Measurements from ENCODE around the gene TNFRSF12A. TPM values are rescaled to one million over a fixed set of nuclear protein-coding genes. Genes with fewer than 3 reads are reported as not detected.
"Not testable (repeated sequence)": the region's sequence is repeated elsewhere in the genome, so short reads cannot be mapped to it uniquely, and the experiment has no call there.

Gene TNFRSF12A
- total RNA-seq, 1 experiment from 2014 or later, result 1,222 TPM

- in situ Hi-C loops (cut with HindIII; ENCODE audit: low pct_unique_long_range_greater_than_20kb, low sequenced_read_pairs); DNase-seq (ENCODE audit: low read depth): not testable (repeated sequence)
Observed at GRCh38 chr16:3069146-3069545, 49.0 kb downstream of the TNFRSF12A start.

- in situ Hi-C loops (cut with HindIII; ENCODE audit: low pct_unique_long_range_greater_than_20kb, low sequenced_read_pairs), result no loop called here
- no peak for DNase-seq (ENCODE audit: low read depth)
Observed at GRCh38 chr16:3070608-3071111, 50.5 kb downstream of the TNFRSF12A start.

- in situ Hi-C loops (cut with HindIII; ENCODE audit: low pct_unique_long_range_greater_than_20kb, low sequenced_read_pairs), result no loop called here
Observed at GRCh38 chr16:3071655-3072054, 51.5 kb downstream of the TNFRSF12A start.

More at GRCh38 chr16:3071655-3072054, 51.5 kb downstream of the TNFRSF12A start:
- DNase-seq (ENCODE audit: low read depth), result no peak

Other genes with a start within 250 kb of the TNFRSF12A start
- gene ELOB, start 243.1 kb upstream of the TNFRSF12A start, total RNA-seq (2014; rRNA removed; shearing (Covaris generic); ENCODE audit: low replicate concordance), result 473 and 526 TPM in 2 replicates
- not detected in 2 replicates for gene PRSS33, start 232.8 kb upstream of the TNFRSF12A start, total RNA-seq (2014; rRNA removed; shearing (Covaris generic); ENCODE audit: low replicate concordance)
- gene PRSS41, start 221.9 kb upstream of the TNFRSF12A start, total RNA-seq (2014; rRNA removed; shearing (Covaris generic); ENCODE audit: low replicate concordance), result not detected in 2 replicates
- not detected in 2 replicates for gene PRSS21, start 203.1 kb upstream of the TNFRSF12A start, total RNA-seq (2014; rRNA removed; shearing (Covaris generic); ENCODE audit: low replicate concordance)
- 0.93 TPM in 1 of 2 replicates, not detected in the other for gene ZG16B, start 190.1 kb upstream of the TNFRSF12A start, total RNA-seq (2014; rRNA removed; shearing (Covaris generic); ENCODE audit: low replicate concordance)
- not detected in 2 replicates for gene PRSS22, start 162.2 kb upstream of the TNFRSF12A start, total RNA-seq (2014; rRNA removed; shearing (Covaris generic); ENCODE audit: low replicate concordance)
- gene FLYWCH2, start 137.2 kb upstream of the TNFRSF12A start, total RNA-seq (2014; rRNA removed; shearing (Covaris generic); ENCODE audit: low replicate concordance), result 121 and 161 TPM in 2 replicates
- gene FLYWCH1, start 108.4 kb upstream of the TNFRSF12A start, total RNA-seq (2014; rRNA removed; shearing (Covaris generic); ENCODE audit: low replicate concordance), result 133 and 149 TPM in 2 replicates
- 18.2 and 32.8 TPM in 2 replicates for gene KREMEN2, start 56.1 kb upstream of the TNFRSF12A start, total RNA-seq (2014; rRNA removed; shearing (Covaris generic); ENCODE audit: low replicate concordance)
- 60.8 and 77.4 TPM in 2 replicates for gene PAQR4, start 51.0 kb upstream of the TNFRSF12A start, total RNA-seq (2014; rRNA removed; shearing (Covaris generic); ENCODE audit: low replicate concordance)
- gene PKMYT1, start 39.9 kb upstream of the TNFRSF12A start, total RNA-seq (2014; rRNA removed; shearing (Covaris generic); ENCODE audit: low replicate concordance), result 25.5 and 39.1 TPM in 2 replicates
- gene CLDN9, start 7.4 kb upstream of the TNFRSF12A start, total RNA-seq (2014; rRNA removed; shearing (Covaris generic); ENCODE audit: low replicate concordance), result 0.07 TPM in 1 of 2 replicates, not detected in the other
- not detected in 2 replicates for gene CLDN6, start 2.2 kb upstream of the TNFRSF12A start, total RNA-seq (2014; rRNA removed; shearing (Covaris generic); ENCODE audit: low replicate concordance)
- gene HCFC1R1, start 3.6 kb downstream of the TNFRSF12A start, total RNA-seq (2014; rRNA removed; shearing (Covaris generic); ENCODE audit: low replicate concordance), result 461 and 685 TPM in 2 replicates
- gene THOC6, start 3.7 kb downstream of the TNFRSF12A start, total RNA-seq (2014; rRNA removed; shearing (Covaris generic); ENCODE audit: low replicate concordance), result 247 and 252 TPM in 2 replicates
- gene BICDL2, start 16.6 kb downstream of the TNFRSF12A start, total RNA-seq (2014; rRNA removed; shearing (Covaris generic); ENCODE audit: low replicate concordance), result not detected in 2 replicates
- not detected in 2 replicates for gene MMP25, start 26.2 kb downstream of the TNFRSF12A start, total RNA-seq (2014; rRNA removed; shearing (Covaris generic); ENCODE audit: low replicate concordance)
- 171 and 219 TPM in 2 replicates for gene IL32, start 45.3 kb downstream of the TNFRSF12A start, total RNA-seq (2014; rRNA removed; shearing (Covaris generic); ENCODE audit: low replicate concordance)
- gene ZSCAN10, start 78.9 kb downstream of the TNFRSF12A start, total RNA-seq (2014; rRNA removed; shearing (Covaris generic); ENCODE audit: low replicate concordance), result not detected in 2 replicates
- gene ZNF205, start 92.2 kb downstream of the TNFRSF12A start, total RNA-seq (2014; rRNA removed; shearing (Covaris generic); ENCODE audit: low replicate concordance), result 20.0 and 28.4 TPM in 2 replicates
- gene ZNF213, start 114.7 kb downstream of the TNFRSF12A start, total RNA-seq (2014; rRNA removed; shearing (Covaris generic); ENCODE audit: low replicate concordance), result 2.6 and 4.8 TPM in 2 replicates
- not detected in 2 replicates for gene OR1F1, start 167.8 kb downstream of the TNFRSF12A start, total RNA-seq (2014; rRNA removed; shearing (Covaris generic); ENCODE audit: low replicate concordance)
- 12.1 and 12.8 TPM in 2 replicates for gene ZNF200, start 214.8 kb downstream of the TNFRSF12A start, total RNA-seq (2014; rRNA removed; shearing (Covaris generic); ENCODE audit: low replicate concordance)
- not detected in 2 replicates for gene MEFV, start 236.3 kb downstream of the TNFRSF12A start, total RNA-seq (2014; rRNA removed; shearing (Covaris generic); ENCODE audit: low replicate concordance)

Data from Caki2 (cell line).